Panc1 (cell line): ENCODE results near the gene DSCAML1.

Experiments
- CTCF ChIP-seq: fragments of 450-650 bp; IDR thresholded peaks from 2 replicates; pipeline ENCODE4 v1.5.1; 2017; ENCODE audit warnings: mild to moderate bottlenecking
- REST ChIP-seq, 2 experiments: IDR thresholded peaks; 2 replicates each; pipeline ENCODE4 v1.6.1; 2011 to 2012; ENCODE audit warnings: low read depth in 2 of 2, control low read depth in 1 of 2, low read length in 1 of 2, mild to moderate bottlenecking in 1 of 2, moderate library complexity in 1 of 2; ENCODE audit not compliant: insufficient read depth in 1 of 2
- SIN3A ChIP-seq: IDR thresholded peaks from 2 replicates; pipeline ENCODE4 v1.6.1; 2012; ENCODE audit warnings: low read depth, mild to moderate bottlenecking, low read length, moderate library complexity, borderline replicate concordance; ENCODE audit not compliant: insufficient read depth

- TF ChIP-seq CTCF (no peak), SIN3A (no peak), REST (IDR thresholded peaks at IDR 0.05; ENCODE audit: insufficient read depth in 1 of 2, low read depth in 2 of 2, low read length in 1 of 2) (no peak)
These were observed 162.8 kb downstream of the DSCAML1 start for GRCh38 chr11:117633976-117634755.
